WTC11 (cell line): ENCODE data around the gene ZMYND8.

Experiments used
- ATF6 ChIP-seq: sonication (generic); formaldehyde crosslinking; IDR thresholded peaks from 2 replicates; pipeline ENCODE4 v1.8.1; 2023; ENCODE audit warnings: mild to moderate bottlenecking, missing genetic modification reagents
- E2F5 ChIP-seq: sonication (generic); formaldehyde crosslinking; IDR thresholded peaks from 2 replicates; pipeline ENCODE4 v1.8.1; 2022; ENCODE audit warnings: mild to moderate bottlenecking, moderate library complexity, missing genetic modification reagents
- ELF4 ChIP-seq: sonication (generic); formaldehyde crosslinking; IDR thresholded peaks from 2 replicates; pipeline ENCODE4 v1.8.1; 2022; ENCODE audit warnings: low read depth, mild to moderate bottlenecking, moderate library complexity, missing genetic modification reagents
- MAX ChIP-seq: sonication (generic); formaldehyde crosslinking; IDR thresholded peaks from 2 replicates; pipeline ENCODE4 v1.8.0; 2022; ENCODE audit warnings: mild to moderate bottlenecking, missing genetic modification reagents
- MYBL2 ChIP-seq: sonication (generic); formaldehyde crosslinking; IDR thresholded peaks from 2 replicates; pipeline ENCODE4 v1.8.1; 2023; ENCODE audit warnings: mild to moderate bottlenecking, moderate library complexity, missing genetic modification reagents
- USF2 ChIP-seq: sonication (generic); formaldehyde crosslinking; IDR thresholded peaks from 2 replicates; pipeline ENCODE4 v1.8.1; 2023; ENCODE audit warnings: mild to moderate bottlenecking, missing genetic modification reagents, moderate library complexity
- ZBTB43 ChIP-seq: sonication (generic); formaldehyde crosslinking; IDR thresholded peaks from 2 replicates; pipeline ENCODE4 v1.8.1; 2023; ENCODE audit warnings: mild to moderate bottlenecking, missing genetic modification reagents
- ZNF138 ChIP-seq: sonication (generic); formaldehyde crosslinking; conservative IDR thresholded peaks from 2 replicates; pipeline ENCODE4 v1.8.1; 2022; ENCODE audit warnings: mild to moderate bottlenecking, moderate library complexity, missing genetic modification reagents
- ZNF232 ChIP-seq: sonication (generic); formaldehyde crosslinking; IDR thresholded peaks from 2 replicates; pipeline ENCODE4 v1.8.0; 2022; ENCODE audit warnings: mild to moderate bottlenecking, missing genetic modification reagents
- ZNF396 ChIP-seq: fragments of 250-450 bp; sonication (Bioruptor Pico); IDR thresholded peaks from 2 replicates; pipeline ENCODE4 v1.8.0; 2021; ENCODE audit warnings: mild to moderate bottlenecking, moderate library complexity, borderline replicate concordance
- ZSCAN18 ChIP-seq: fragments of 250-450 bp; sonication (Bioruptor Pico); IDR thresholded peaks from 2 replicates; pipeline ENCODE4 v2.1.2; 2022; ENCODE audit warnings: mild to moderate bottlenecking, moderate library complexity
- TF ChIP-seq, protein P1 (sequence below): fragments of 200-600 bp; IDR thresholded peaks from 2 replicates; pipeline ENCODE4 v1.8.0; 2022; ENCODE audit warnings: antibody characterized with exemption
- TF ChIP-seq, protein P2 (sequence below): fragments of 250-450 bp; sonication (Bioruptor Pico); IDR thresholded peaks from 2 replicates; pipeline ENCODE4 v1.9.0; 2021; ENCODE audit warnings: moderate library complexity, mild to moderate bottlenecking, inconsistent platforms, borderline replicate concordance

DNA sequence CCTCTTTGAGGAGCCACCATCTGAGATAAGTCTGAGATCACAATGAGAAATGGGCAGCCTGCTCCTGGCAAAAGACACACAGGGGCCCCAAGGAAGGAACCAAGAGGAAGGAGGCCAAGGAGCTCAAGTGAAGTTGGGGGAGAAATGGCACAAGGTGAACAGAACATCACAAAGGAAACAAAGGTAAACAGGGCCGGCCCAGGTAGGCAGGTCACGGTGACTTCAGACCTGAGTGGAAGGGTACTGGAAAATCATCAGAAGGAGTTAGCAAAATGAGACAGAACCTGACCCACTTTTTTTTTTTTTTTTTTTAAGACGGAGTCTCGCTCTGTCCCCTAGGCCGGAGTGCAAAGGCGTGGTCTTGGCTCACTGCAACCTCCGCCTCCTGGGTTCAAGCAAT lies 11.3 kb downstream of the ZMYND8 start:
- TF ChIP-seq, protein P1, sequence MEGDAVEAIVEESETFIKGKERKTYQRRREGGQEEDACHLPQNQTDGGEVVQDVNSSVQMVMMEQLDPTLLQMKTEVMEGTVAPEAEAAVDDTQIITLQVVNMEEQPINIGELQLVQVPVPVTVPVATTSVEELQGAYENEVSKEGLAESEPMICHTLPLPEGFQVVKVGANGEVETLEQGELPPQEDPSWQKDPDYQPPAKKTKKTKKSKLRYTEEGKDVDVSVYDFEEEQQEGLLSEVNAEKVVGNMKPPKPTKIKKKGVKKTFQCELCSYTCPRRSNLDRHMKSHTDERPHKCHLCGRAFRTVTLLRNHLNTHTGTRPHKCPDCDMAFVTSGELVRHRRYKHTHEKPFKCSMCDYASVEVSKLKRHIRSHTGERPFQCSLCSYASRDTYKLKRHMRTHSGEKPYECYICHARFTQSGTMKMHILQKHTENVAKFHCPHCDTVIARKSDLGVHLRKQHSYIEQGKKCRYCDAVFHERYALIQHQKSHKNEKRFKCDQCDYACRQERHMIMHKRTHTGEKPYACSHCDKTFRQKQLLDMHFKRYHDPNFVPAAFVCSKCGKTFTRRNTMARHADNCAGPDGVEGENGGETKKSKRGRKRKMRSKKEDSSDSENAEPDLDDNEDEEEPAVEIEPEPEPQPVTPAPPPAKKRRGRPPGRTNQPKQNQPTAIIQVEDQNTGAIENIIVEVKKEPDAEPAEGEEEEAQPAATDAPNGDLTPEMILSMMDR, result no peak
- TF ChIP-seq ZNF138 (CRISPR knock-in tag) (no peak), E2F5 (CRISPR knock-in tag) (no peak), ZSCAN18 (CRISPR knock-in tag) (no peak), ELF4 (no peak), ATF6 (CRISPR knock-in tag) (no peak), MAX (CRISPR knock-in tag) (no peak), USF2 (no peak), ZNF232 (CRISPR knock-in tag) (no peak), MYBL2 (CRISPR knock-in tag) (no peak), ZNF396 (CRISPR knock-in tag) (no peak), ZBTB43 (CRISPR knock-in tag) (no peak)
- TF ChIP-seq, protein P2, sequence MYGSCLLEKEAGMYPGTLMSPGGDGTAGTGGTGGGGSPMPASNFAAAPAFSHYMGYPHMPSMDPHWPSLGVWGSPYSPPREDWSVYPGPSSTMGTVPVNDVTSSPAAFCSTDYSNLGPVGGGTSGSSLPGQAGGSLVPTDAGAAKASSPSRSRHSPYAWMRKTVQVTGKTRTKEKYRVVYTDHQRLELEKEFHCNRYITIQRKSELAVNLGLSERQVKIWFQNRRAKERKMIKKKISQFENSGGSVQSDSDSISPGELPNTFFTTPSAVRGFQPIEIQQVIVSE (CRISPR knock-in tag), result no peak
